Choroid plexus epithelial cell (primary cell): ENCODE data around the gene ZFP36L1.

ENCODE experiments used
- DNase-seq: peaks from one replicate; pipeline ENCODE4 v3.0.0-alpha.2; 2010; ENCODE audit warnings: low read depth
- H3K4me3 ChIP-seq: 2 replicates; pipeline ENCODE4 v1.5.1; 2011; ENCODE audit warnings: low read depth, mild to moderate bottlenecking, control low read depth, low read length, moderate library complexity
- TF ChIP-seq, protein P1 (sequence below): conservative IDR thresholded peaks from 2 replicates; pipeline ENCODE4 v1.5.1; 2011; ENCODE audit warnings: low read depth, mild to moderate bottlenecking, control low read depth, inconsistent platforms, low read length, moderate library complexity

ZFP36L1 gene

GRCh38 chr14:68748260-68748659 lies 44.6 kb downstream of the ZFP36L1 start:
- TF ChIP-seq, protein P1, sequence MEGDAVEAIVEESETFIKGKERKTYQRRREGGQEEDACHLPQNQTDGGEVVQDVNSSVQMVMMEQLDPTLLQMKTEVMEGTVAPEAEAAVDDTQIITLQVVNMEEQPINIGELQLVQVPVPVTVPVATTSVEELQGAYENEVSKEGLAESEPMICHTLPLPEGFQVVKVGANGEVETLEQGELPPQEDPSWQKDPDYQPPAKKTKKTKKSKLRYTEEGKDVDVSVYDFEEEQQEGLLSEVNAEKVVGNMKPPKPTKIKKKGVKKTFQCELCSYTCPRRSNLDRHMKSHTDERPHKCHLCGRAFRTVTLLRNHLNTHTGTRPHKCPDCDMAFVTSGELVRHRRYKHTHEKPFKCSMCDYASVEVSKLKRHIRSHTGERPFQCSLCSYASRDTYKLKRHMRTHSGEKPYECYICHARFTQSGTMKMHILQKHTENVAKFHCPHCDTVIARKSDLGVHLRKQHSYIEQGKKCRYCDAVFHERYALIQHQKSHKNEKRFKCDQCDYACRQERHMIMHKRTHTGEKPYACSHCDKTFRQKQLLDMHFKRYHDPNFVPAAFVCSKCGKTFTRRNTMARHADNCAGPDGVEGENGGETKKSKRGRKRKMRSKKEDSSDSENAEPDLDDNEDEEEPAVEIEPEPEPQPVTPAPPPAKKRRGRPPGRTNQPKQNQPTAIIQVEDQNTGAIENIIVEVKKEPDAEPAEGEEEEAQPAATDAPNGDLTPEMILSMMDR = no peak
- DNase-seq = no peak
- H3K4me3 ChIP-seq = no peak overlapping the region

- no peak overlapping the region for H3K4me3 ChIP-seq
- TF ChIP-seq, protein P1 = no peak
- DNase-seq = no peak
Measured at GRCh38 chr14:68747393-68747792, 45.5 kb downstream of the ZFP36L1 start.

GRCh38 chr14:68744613-68745012 lies 48.3 kb downstream of the ZFP36L1 start:
- TF ChIP-seq, protein P1 = no peak
- H3K4me3 ChIP-seq = no peak overlapping the region
- DNase-seq = no peak

DNA sequence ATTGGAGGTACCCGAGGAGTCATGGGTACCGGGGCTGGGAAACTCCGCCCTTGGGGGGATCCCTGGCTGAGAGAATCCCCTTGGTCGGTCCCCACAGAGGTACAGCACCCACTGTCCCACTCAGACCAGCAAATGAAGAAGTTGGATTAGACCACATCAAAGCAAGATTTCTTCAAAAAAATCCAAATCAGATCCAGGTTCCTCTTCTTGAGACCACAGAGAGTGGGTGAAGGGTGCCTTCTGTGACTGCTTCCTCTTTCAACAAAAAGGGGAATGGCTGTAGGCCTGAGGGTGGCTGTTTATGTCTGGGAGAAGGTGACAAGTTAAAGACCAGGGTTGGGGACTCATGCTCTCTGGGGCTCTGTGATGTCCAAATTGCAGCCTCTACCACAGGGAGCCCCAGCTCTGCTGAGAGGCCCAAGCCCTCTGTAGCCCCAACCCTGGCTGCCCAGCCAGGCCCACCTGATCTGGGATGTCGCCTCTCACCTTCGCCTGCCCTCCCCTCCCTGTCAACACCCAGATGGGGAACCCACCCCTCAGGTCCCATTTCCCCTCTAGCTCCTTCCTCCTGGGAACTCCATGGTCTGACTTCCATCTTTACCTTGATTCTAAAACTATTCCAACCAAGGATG lies 50.9 kb downstream of the ZFP36L1 start:
- no peak for DNase-seq

GRCh38 chr14:68741477-68741791 lies 51.4 kb downstream of the ZFP36L1 start:
- TF ChIP-seq, protein P1 = no peak

More for the DNA sequence above, 50.9 kb downstream of the ZFP36L1 start:
- H3K4me3 ChIP-seq = no peak overlapping the region
- TF ChIP-seq, protein P1 = no peak

DNA sequence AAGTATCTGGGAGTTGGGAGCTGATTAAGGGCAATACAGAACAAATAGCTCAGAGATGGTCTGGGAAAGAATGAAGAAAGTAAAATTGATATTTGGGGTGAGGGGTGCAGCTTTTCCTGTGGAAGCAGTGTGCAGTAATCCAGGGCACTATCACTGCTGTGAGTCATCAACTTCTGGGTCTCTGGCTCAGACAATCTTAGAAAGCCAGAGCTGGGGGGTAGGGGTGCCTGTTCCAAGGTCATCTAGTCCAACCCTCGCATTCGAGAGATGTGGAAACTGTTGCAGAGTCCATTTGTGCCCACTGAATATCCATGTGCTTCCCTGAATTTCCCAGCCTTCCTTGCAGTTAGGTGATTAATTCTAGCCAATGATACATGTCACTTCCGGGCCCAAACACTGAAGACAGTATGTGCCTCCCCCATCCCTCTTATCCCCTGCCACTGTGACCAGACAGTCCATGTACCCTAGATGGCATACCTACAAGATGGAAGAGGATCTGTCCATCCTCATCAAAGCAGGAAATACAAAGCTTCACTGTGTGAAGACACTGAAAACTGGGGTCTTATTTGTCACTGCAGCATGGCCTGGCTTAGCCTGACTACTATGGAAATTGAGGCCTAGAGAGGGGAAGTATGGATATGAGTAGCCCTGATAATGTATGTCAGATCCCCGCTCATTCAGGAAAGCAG lies 51.9 kb downstream of the ZFP36L1 start:
- TF ChIP-seq, protein P1 = no peak
- no peak for DNase-seq

More at GRCh38 chr14:68741477-68741791, 51.4 kb downstream of the ZFP36L1 start:
- DNase-seq = no peak
- no peak overlapping the region for H3K4me3 ChIP-seq

GRCh38 chr14:68739701-68740100 lies 53.2 kb downstream of the ZFP36L1 start:
- TF ChIP-seq, protein P1 = no peak
- DNase-seq = no peak
- no peak overlapping the region for H3K4me3 ChIP-seq

More for the DNA sequence above, 51.9 kb downstream of the ZFP36L1 start:
- no peak overlapping the region for H3K4me3 ChIP-seq
